K562 (cell line): Measurements from ENCODE around the gene B4GALNT3. TPM values are rescaled to one million over a fixed set of nuclear protein-coding genes. Genes with fewer than 3 reads are reported as not detected.

Experiments used
- ATAC-seq: fragments of 200-7000 bp; cut with Tn5 transposase; 3 replicates; pipeline ENCODE4 v1.9.1; 2020; ENCODE audit warnings: moderate library complexity
- BruUV-seq: library from RNA; stranded (reverse); fragments of 400-500 nt; replicated peaks from 2 replicates; lab custom pipeline; 2021; lab: Mats Ljungman, UMichigan
- CTCF ChIA-PET: fragments of 300-600 bp; formaldehyde crosslinking; extraction: SDS; loops from one replicate; lab custom pipeline; 2021; ENCODE audit warnings: low intra/inter-chr PET ratio; lab: Yijun Ruan, JAX
- POLR2A ChIA-PET: fragments of 300-600, 350-650 bp; sonication (Branson Sonifier 250); formaldehyde crosslinking; extraction: SDS; loops from one replicate; lab custom pipeline; 2021; ENCODE audit warnings: antibody characterized with exemption, inconsistent platforms; lab: Yijun Ruan, JAX
- DNase-seq, 4 experiments: peaks; one replicate each; pipeline versions ENCODE4 v3.0.0 to v3.0.0-alpha.2; 2011 to 2018; ENCODE audit warnings: low spot score in 3 of 4, mixed read lengths in 3 of 4; ENCODE audit errors: extremely low read depth in 1 of 4
- FAIRE-seq: peaks from 2 replicates; lab custom pipeline; 2011; peaks lifted over from hg19 to GRCh38; lab: Jason Lieb, UNC
- H2AFZ ChIP-seq: 2 replicates; pipeline ENCODE4 v1.6.0; 2011; ENCODE audit warnings: low read depth, low read length, control low read depth, inconsistent platforms
- H3K27ac ChIP-seq: fragments of 200-600 bp; 3 replicates; pipeline ENCODE4 v1.8.0; 2011; ENCODE audit warnings: low read depth, mild to moderate bottlenecking, control low read depth, inconsistent platforms, low read length, moderate library complexity, mixed read lengths; ENCODE audit errors: extremely low read depth
- H3K27me3 ChIP-seq, 2 experiments: fragments of 300-600 bp in 1 of 2; 2 replicates in 1 of 2; 3 replicates in 1 of 2; pipeline versions ENCODE4 v1.6.0 to v1.8.0; 2011; ENCODE audit warnings: inconsistent platforms in 2 of 2, low read length in 2 of 2, mild to moderate bottlenecking in 1 of 2, mixed read lengths in 1 of 2, moderate library complexity in 1 of 2; ENCODE audit not compliant: control insufficient read depth in 2 of 2, insufficient read depth in 2 of 2
- H3K36me3 ChIP-seq: fragments of 300-600 bp; 3 replicates; pipeline ENCODE4 v1.8.0; 2011; ENCODE audit warnings: mild to moderate bottlenecking, low read length, inconsistent platforms; ENCODE audit not compliant: control insufficient read depth, insufficient read depth
- H3K4me1 ChIP-seq, 2 experiments: fragments of 200-600 bp in 1 of 2; replicated peaks in 1 of 2; 2 replicates in 1 of 2; 3 replicates in 1 of 2; pipeline versions ENCODE4 v1.5.1 to v1.8.0; 2011; ENCODE audit warnings: inconsistent platforms in 2 of 2, low read length in 2 of 2, mild to moderate bottlenecking in 1 of 2, mixed read lengths in 1 of 2, moderate library complexity in 1 of 2; ENCODE audit not compliant: control insufficient read depth in 2 of 2, insufficient read depth in 2 of 2
- H3K4me2 ChIP-seq: 2 replicates; pipeline ENCODE4 v1.6.1; 2011; ENCODE audit warnings: low read length, control low read depth, inconsistent platforms, mixed read lengths; ENCODE audit not compliant: insufficient read depth
- H3K4me3 ChIP-seq: fragments of 200-600 bp; sonication (generic), shearing (Covaris generic); 2 replicates; pipeline ENCODE4 v1.5.1; 2016; ENCODE audit warnings: control low read depth, inconsistent platforms
- H3K79me2 ChIP-seq: fragments of 200-600 bp; 3 replicates; pipeline ENCODE4 v1.8.0; 2011; ENCODE audit warnings: low read length, inconsistent platforms; ENCODE audit not compliant: control insufficient read depth, insufficient read depth
- H3K9ac ChIP-seq, 2 experiments: 2 replicates each; pipeline versions ENCODE4 v1.6.0 to v1.6.1; 2011; ENCODE audit warnings: low read depth in 2 of 2, low read length in 2 of 2, control low read depth in 1 of 2, inconsistent platforms in 1 of 2, mild to moderate bottlenecking in 1 of 2, mixed read lengths in 1 of 2; ENCODE audit not compliant: insufficient read depth in 1 of 2
- H3K9me1 ChIP-seq: one replicate; pipeline ENCODE4 v1.6.0; 2011; ENCODE audit warnings: inconsistent platforms, mild to moderate bottlenecking, low read length, moderate library complexity; ENCODE audit not compliant: control insufficient read depth, insufficient read depth
- H3K9me3 ChIP-seq: replicated peaks from 2 replicates; pipeline ENCODE4 v1.5.1; 2011; ENCODE audit warnings: low read depth, low read length, inconsistent platforms; ENCODE audit not compliant: control insufficient read depth, insufficient read depth
- H4K20me1 ChIP-seq: replicated peaks from 2 replicates; pipeline ENCODE4 v1.6.1; 2011; ENCODE audit warnings: low read length, inconsistent platforms, mixed read lengths; ENCODE audit not compliant: control insufficient read depth, insufficient read depth
- CXXC5 ChIP-seq: fragments of 250-450 bp; sonication (Bioruptor Pico); IDR thresholded peaks from 2 replicates; pipeline ENCODE4 v1.8.0; 2022; ENCODE audit warnings: inconsistent platforms, mild to moderate bottlenecking, moderate library complexity
- ELF2 ChIP-seq: fragments of 250-450 bp; sonication (Bioruptor Pico); IDR thresholded peaks from 2 replicates; pipeline ENCODE4 v1.5.0; 2021; ENCODE audit warnings: mild to moderate bottlenecking
- FOXP4 ChIP-seq: sonication (generic); formaldehyde crosslinking; IDR thresholded peaks from 2 replicates; pipeline ENCODE4 v1.8.0; 2022; ENCODE audit warnings: mild to moderate bottlenecking, missing genetic modification reagents, borderline replicate concordance
- KLF13 ChIP-seq: fragments of 450-650 bp; IDR thresholded peaks from 2 replicates; pipeline ENCODE4 v1.6.1; 2016; ENCODE audit warnings: missing genetic modification characterization, low read depth, mild to moderate bottlenecking, missing compliant biosample characterization, moderate library complexity, borderline replicate concordance
- SLC30A9 ChIP-seq: fragments of 250-450 bp; sonication (Bioruptor Pico); IDR thresholded peaks from 2 replicates; pipeline ENCODE4 v1.8.0; 2022; ENCODE audit warnings: mild to moderate bottlenecking, moderate library complexity
- U2AF2 ChIP-seq: fragments of 200-400 bp; formaldehyde crosslinking; optimal IDR thresholded peaks from 2 replicates; pipeline ENCODE3; 2017; ENCODE audit warnings: low read depth, mild to moderate bottlenecking, low read length
- ZBTB40 ChIP-seq, 2 experiments: fragments of 450-650 bp in 1 of 2; sonication (generic) in 1 of 2; formaldehyde crosslinking in 1 of 2; IDR thresholded peaks; 2 replicates each; pipeline versions ENCODE4 v1.7.1 to v1.9.0; 2016 to 2022; ENCODE audit warnings: inconsistent platforms in 1 of 2, mild to moderate bottlenecking in 1 of 2, missing genetic modification reagents in 1 of 2
- ZKSCAN1 ChIP-seq: fragments of 150-350 bp; IDR thresholded peaks from 2 replicates; pipeline ENCODE4 v1.6.1; 2016; ENCODE audit warnings: low read depth, low read length
- ZNF277 ChIP-seq: fragments of 250-450 bp; sonication (Bioruptor Pico); IDR thresholded peaks from 2 replicates; pipeline ENCODE4 v1.8.0; 2022; ENCODE audit warnings: inconsistent platforms, mild to moderate bottlenecking, moderate library complexity, borderline replicate concordance
- WGBS: fragments of 100-300 bp; shearing (Covaris generic); methylation state at CpG from one replicate; pipeline ENCODE4 v1.1.6; 2016; ENCODE audit warnings: low coverage, mixed read lengths; ENCODE audit not compliant: insufficient coverage; ENCODE audit errors: missing lambda C conversion rate; 5-methylcytosine and 5-hydroxymethylcytosine counted together
- in situ Hi-C: fragments of 300-500 bp; cut with MboI; formaldehyde crosslinking; loops from 4 replicates; pipeline ENCODE4 v1.15.0; 2018; ENCODE audit warnings: inconsistent platforms, mixed read lengths
- intact Hi-C: fragments of 100-400 bp; cut with micrococcal nuclease; formaldehyde crosslinking; loops from 2 replicates; pipeline ENCODE4 v1.14.2; 2022
- polyA plus RNA-seq, 8 experiments: library from polyadenylated mRNA; depleted of rRNA in 4 of 8; stranded (reverse) in 5 of 8; unstranded in 3 of 8; fragments of >200 nt; fragmentation: Nextera tagmentation in 2 of 8; fragmentation: Illumina TruSeq in 1 of 8; extraction: Ambion mirVana in 2 of 8; extraction: Trizol in 1 of 8; gene quantifications; 2 replicates each; pipeline versions ENCODE4 v1.2.1 to v1.2.3, GENCODE V29; 2011 to 2014; ENCODE audit warnings: inconsistent platforms in 1 of 8, missing spikeins in 1 of 8
- total RNA-seq, 7 experiments: library from RNA; depleted of rRNA in 6 of 7; stranded (reverse); fragments of >200 nt in 6 of 7; fragmentation: Illumina TruSeq in 2 of 7; extraction: Trizol in 2 of 7; gene quantifications; 2 replicates each; pipeline versions ENCODE4 v1.2.1 to v1.2.3, GENCODE V29; 2011 to 2021; ENCODE audit warnings: low replicate concordance in 1 of 7

Gene B4GALNT3
- total and polyA plus RNA-seq, 9 of the 15 experiments (the other 6 are each of a cell fraction or from before 2014, with no cell fraction given) = 0.04 to 0.36 (median 0.10) TPM; not detected in 6

GRCh38 chr12:447141-447540 lies 12.6 kb upstream of the B4GALNT3 start:
- Histone ChIP-seq H3K79me2 (no peaks in the 10 kb centered on the region), H3K9ac (no peak overlapping the region), H3K9me3 (no peaks in the 10 kb centered on the region), H2AFZ (no peak overlapping the region), H4K20me1 (no peaks in the 10 kb centered on the region), H3K4me2 (no peak overlapping the region), H3K36me3 (no peaks in the 10 kb centered on the region), H3K27ac (no peak overlapping the region), H3K4me1 (peaks cover 0 to 4% of the 10 kb centered on the region in 2 experiments; a peak in 2 of 5 replicates), H3K4me3 (no peak overlapping the region), H3K9me1 (no peaks in the 10 kb centered on the region), H3K27me3 (peaks cover 2 to 9% of the 10 kb centered on the region in 2 experiments; a peak in 1 of 5 replicates)
- FAIRE-seq = no peak
- ATAC-seq = no peak
- in situ Hi-C loops (no loop called here), intact Hi-C loops (no loop called here)
- TF ChIP-seq KLF13 (no peak), SLC30A9 (CRISPR knock-in tag) (no peak), FOXP4 (CRISPR knock-in tag) (no peak), CXXC5 (CRISPR knock-in tag) (no peak), ZBTB40 (IDR thresholded peaks at IDR 0.05) (no peak), ZBTB40 (CRISPR knock-in tag; IDR thresholded peaks at IDR 0.05) (no peak), U2AF2 (no peak), ELF2 (no peak), ZNF277 (CRISPR knock-in tag) (no peak), ZKSCAN1 (no peak)
- BruUV-seq = no TSS peak
- POLR2A ChIA-PET = no interaction called here
- CTCF ChIA-PET = no interaction called here
- DNase-seq = no peak
- 13% methylated on average over 1 of the region's 1 CpG for WGBS
